ENCODE data around the gene SERPINA6. TPM values are rescaled to one million over a fixed set of nuclear protein-coding genes. Genes with fewer than 3 reads are reported as not detected.

Gene SERPINA6
- total RNA-seq, 4 donors from 2014 or later: 1.5 TPM; not detected in 3

GRCh38 chr14:94367347-94368242 lies 44.5 kb upstream of the SERPINA6 start:
- ATAC-seq (ENCODE audit: low FRiP score) (no peak), DNase-seq (ENCODE audit: low spot score) (no peak)
- no peak for TF ChIP-seq CTCF (IDR thresholded peaks at IDR 0.05)

- TF ChIP-seq CTCF (IDR thresholded peaks at IDR 0.05): no peak
- no peak for DNase-seq (ENCODE audit: low spot score)
- no peak for ATAC-seq (ENCODE audit: low FRiP score)
These were observed 43.2 kb upstream of the SERPINA6 start, which contains the start of gene SERPINA2 for GRCh38 chr14:94366146-94366915. Gene SERPINA2 (minus strand): TSS chr14:94366698.

- DNase-seq (ENCODE audit: low spot score): no peak
- TF ChIP-seq CTCF (IDR thresholded peaks at IDR 0.05): no peak
- no peak for ATAC-seq (ENCODE audit: low FRiP score)
These were observed 42.5 kb upstream of the SERPINA6 start for GRCh38 chr14:94365624-94366023.

GRCh38 chr14:94364964-94365363 lies 41.8 kb upstream of the SERPINA6 start:
- ATAC-seq (ENCODE audit: low FRiP score) (no peak), DNase-seq (ENCODE audit: low spot score) (no peak)
- TF ChIP-seq CTCF (IDR thresholded peaks at IDR 0.05): no peak

- no peak for DNase-seq (ENCODE audit: low spot score)
- no peak for ATAC-seq (ENCODE audit: low FRiP score)
These were observed 40.9 kb upstream of the SERPINA6 start for GRCh38 chr14:94364037-94364436.

GRCh38 chr14:94363151-94363624 lies 40.1 kb upstream of the SERPINA6 start:
- ATAC-seq (ENCODE audit: low FRiP score): no peak
- DNase-seq (ENCODE audit: low spot score): no peak
- TF ChIP-seq CTCF (IDR thresholded peaks at IDR 0.05): no peak

More at GRCh38 chr14:94364037-94364436, 40.9 kb upstream of the SERPINA6 start:
- TF ChIP-seq CTCF (IDR thresholded peaks at IDR 0.05): no peak
